HG03342 (cell line): ENCODE data around the gene ANKRD20A1.
"Not testable (repeated sequence)": the region's sequence is repeated elsewhere in the genome, so short reads cannot be mapped to it uniquely, and the experiment has no call there.

Experiments used
- ATAC-seq: cut with Tn5 transposase; IDR thresholded peaks from one replicate; pipeline ENCODE4 v1.9.1; 2021; ENCODE audit warnings: mild to moderate bottlenecking, moderate library complexity; ENCODE audit not compliant: unreplicated experiment

ANKRD20A1 gene

GRCh38 chr9:67858871-67859270, at the start of gene ANKRD20A1:
ANKRD20A1 (plus strand) TSS chr9:67858931; CDS start chr9:67859427, 496 bp downstream.
- not testable (repeated sequence) for ATAC-seq

GRCh38 chr9:67832088-67832487, 26.6 kb upstream of the ANKRD20A1 start:
- not testable (repeated sequence) for ATAC-seq
